NCI-H1930 (cell line): ENCODE measurements around the gene AMPD3.

Source experiments
- DNase-seq, 2 experiments: peaks; one replicate each; lab custom pipeline; 2025; lab: John Stamatoyannopoulos, UW

Gene AMPD3

GRCh38 chr11:10540546-10540914 is 85.5 kb downstream of the AMPD3 start:
- DNase-seq: no peak

DNA sequence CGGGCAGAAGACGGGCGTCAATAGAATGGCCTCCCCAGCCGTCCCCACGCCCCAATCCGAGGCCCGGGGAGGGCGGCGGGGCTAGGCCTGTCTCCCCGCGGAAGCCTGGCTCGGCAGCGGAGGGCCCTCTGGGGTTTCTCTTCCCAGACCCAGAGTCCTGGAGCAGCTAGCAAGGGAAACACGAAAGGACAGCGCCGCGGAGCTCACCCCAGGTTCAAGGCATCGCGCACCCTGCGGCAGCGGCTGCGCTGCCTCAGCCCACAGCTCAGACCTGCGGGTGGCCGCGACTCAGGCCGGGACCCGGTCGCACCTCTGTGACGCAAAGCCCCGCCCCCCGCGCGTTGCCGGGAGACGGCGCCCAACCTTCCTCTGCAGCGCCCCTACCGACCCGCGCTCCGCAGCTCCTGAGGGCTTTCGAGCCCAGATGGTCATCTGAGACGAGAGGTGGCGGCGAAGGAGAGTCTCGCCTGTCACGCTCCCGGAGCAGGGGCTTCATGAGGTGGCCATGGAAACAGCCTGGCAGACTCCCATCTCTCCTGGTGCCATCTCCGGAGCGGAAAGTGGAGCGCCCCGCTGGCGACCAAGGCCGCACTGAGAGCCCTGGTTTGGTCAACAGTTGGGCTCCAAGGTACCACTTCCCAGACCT is 86.0 kb downstream of the AMPD3 start, which contains the start of gene RNF141:
Gene RNF141, minus strand, starts transcription at position 273 of the 646 bp plus-strand sequence. CDS start 7,029 bp downstream, outside the sequence.
- peak; percentile 97 to 98 for DNase-seq

- no peak for DNase-seq
These were observed 86.5 kb downstream of the AMPD3 start for GRCh38 chr11:10541561-10541930.

GRCh38 chr11:10542776-10543175 is 87.7 kb downstream of the AMPD3 start:
- no peak for DNase-seq

DNA sequence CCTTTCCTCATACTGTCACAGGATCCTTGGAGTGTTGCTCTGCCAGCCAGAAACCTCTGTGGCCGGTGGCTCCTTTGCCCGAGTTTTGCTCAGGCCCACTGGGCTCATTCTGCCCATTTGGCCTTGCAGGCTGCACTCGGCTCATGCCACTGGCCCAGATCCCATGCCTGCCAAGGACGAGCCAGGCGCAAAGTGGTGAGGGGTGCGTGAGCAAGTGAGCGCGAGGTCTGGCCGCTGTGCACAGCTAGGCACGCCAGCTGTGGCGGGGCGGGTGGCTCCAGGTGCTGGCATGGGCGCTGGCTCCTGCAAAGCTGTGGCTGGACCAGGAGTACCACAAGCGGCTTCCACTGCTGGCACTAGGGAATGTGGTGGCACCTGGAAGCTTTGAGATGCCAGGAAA is 88.7 kb downstream of the AMPD3 start:
- DNase-seq: no peak

GRCh38 chr11:10544491-10545465 is 89.7 kb downstream of the AMPD3 start:
- DNase-seq: no peak

DNA sequence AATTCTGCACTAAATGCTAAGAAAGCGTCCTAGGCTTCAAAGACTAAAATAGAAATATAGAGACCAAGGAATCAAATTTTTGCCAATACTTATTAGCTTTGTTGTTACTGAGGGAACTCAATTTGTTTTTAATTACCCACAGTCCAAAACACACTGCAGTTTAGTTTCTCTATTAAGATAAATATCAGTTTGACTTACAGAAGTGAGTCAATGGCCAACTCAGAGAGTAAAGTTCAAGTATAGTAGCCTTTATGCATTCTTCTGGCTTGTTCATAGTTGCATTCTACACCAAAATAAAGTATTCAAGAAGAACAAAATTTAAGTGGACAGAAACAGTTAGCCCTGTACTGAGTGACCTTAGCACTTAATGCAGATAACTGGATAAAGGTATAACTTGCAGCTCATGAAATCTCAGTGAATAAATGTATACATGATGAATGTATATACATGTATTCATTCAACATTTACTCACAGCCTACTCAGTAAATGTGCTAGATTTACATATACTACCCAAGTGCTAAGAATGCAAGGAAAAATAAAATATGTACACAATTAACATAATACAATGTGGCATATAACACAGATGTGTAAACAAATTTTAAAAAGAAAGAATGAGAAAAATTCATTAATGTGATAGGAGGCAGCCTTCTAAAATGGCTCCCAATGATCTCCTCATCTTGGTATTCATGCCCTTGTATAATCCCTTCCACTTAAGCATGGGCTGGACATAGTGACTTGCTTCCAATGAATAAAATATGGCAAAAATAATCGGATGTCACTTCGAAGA is 95.6 kb downstream of the AMPD3 start:
- DNase-seq: no peak

DNA sequence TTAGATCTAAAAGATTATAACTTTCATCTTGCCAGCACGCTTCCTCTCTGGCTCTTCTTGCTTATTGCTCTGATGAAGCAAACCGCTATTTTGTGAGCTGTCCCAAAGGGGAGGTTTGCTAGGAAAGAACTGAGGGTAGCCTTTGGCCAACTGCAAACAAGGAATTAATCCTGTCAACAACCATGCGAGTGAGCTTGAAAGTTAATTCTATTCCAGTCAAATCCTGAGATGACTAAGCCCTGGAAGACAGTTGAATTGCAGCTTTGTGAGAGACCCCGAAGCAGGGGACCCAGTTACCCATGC is 96.2 kb downstream of the AMPD3 start:
- no peak for DNase-seq

DNA sequence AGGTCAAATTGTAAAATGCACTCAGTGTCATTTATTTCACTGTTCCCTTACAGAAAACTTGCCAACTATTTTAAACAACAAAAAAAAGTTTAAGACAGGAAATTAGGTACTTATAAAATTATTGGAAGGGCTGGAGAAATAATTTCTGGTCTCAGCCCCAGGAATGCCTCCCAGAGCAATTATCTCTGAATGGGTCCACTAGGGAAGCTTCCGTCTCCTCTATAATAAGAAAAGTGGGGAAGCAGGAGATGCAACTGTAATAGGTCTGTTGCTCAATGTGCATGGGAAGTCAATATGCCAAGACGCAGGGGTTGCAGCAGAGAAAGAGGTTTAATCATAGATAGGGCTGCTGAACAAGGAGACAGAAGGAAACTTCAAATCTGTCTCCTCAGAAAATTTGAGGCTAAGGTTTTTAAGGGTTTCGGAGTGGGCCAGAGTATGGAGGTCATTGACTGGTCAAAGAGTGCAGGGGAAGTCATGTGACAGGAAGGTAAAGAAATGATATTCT is 96.8 kb downstream of the AMPD3 start:
- no peak for DNase-seq

DNA sequence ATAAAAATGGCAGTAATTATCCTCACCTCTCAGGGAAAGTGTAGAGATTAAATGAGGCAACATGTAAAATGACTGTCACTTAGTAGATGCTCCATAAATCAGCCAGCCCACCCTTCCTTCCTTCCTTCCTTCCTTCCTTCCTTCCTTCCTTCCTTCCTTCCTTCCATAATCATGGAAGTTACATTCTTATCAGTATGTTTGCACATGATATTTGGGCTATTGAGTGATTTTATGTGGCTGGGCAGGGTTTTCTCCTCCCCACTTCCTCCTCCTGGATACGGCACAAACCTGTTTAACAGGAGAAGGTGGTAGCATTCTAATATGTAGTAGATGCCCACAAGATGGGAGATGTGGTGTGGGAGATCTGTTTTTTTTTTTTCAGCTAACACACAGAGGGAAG is 101.5 kb downstream of the AMPD3 start:
- no peak for DNase-seq
